ENCODE measurements around the gene CEP128. TPM values are rescaled to one million over a fixed set of nuclear protein-coding genes. Genes with fewer than 3 reads are reported as not detected.

The CEP128 gene
- total RNA-seq, 1 experiment from 2014 or later = 16.7 TPM

GRCh38 chr14:80464531-80465149 lies 476.9 kb downstream of the CEP128 start:
- ChIA-PET CTCF (no interaction called here), POLR2A (no interaction called here)
- Mint-ChIP-seq H3K4me3 (ENCODE audit: unreplicated experiment) (no peak overlapping the region), H3K27me3 (ENCODE audit: insufficient read depth, unreplicated experiment) (no peaks in the 10 kb centered on the region), H3K9me3 (ENCODE audit: unreplicated experiment) (no peaks in the 10 kb centered on the region), H3K36me3 (ENCODE audit: insufficient read depth, unreplicated experiment) (peaks cover 13% of the 10 kb centered on the region), H3K4me1 (ENCODE audit: low read depth, unreplicated experiment) (peaks cover 12% of the 10 kb centered on the region), H3K27ac (ENCODE audit: unreplicated experiment) (no peak overlapping the region)
- TF ChIP-seq CTCF (IDR thresholded peaks at IDR 0.05; ENCODE audit: insufficient read depth in 1 of 2, low read depth in 1 of 2, low read length in 1 of 2, severe bottlenecking in 1 of 2, unreplicated experiment in 1 of 2) = no peak
- no peak for DNase-seq
- H3K4me1 ChIP-seq = peaks cover 16% of the 10 kb centered on the region
- H3K36me3 ChIP-seq (ENCODE audit: control insufficient read depth, insufficient read depth, low read length) = no peaks in the 10 kb centered on the region; the same call in 1 of the 2 replicates
- no peak overlapping the region for H3K4me3 ChIP-seq (ENCODE audit: low read depth, low read length)
- BruUV-seq (replicated peaks) = no TSS peak
- no peaks in the 10 kb centered on the region for H3K27me3 ChIP-seq (replicated peaks; ENCODE audit: control insufficient read depth, insufficient read depth, low read length)
- H3K9me3 ChIP-seq = peaks cover 9% of the 10 kb centered on the region; the same call in 1 of the 2 replicates
- intact Hi-C loops (cut with micrococcal nuclease; ENCODE audit: unreplicated experiment) = loop anchor here (10.0 kb wide), 1 partner anchor 250 kb away; the partner anchor contains the start of gene DIO2

DNA sequence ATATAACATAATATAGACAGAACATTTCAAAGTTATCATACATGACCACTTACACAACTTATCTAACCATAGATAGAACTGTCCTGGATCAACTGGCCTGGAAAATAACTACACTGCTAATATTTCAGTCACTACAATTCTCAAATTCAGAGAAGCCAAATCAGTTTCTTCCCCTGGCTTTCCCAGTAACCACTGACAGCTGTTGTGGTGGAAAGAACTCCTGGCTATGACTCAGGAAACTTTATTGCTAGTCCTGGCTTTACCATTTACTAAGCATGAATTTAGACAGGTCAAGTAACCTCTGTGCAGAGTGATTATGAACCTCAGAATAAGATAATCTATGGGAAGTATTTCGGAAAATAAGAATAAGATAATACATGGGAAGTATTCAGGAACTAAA lies 485.3 kb downstream of the CEP128 start:
- intact Hi-C loops (cut with micrococcal nuclease; ENCODE audit: unreplicated experiment) = no loop called here
- Histone ChIP-seq H3K9me3 (no peaks in the 10 kb centered on the region), H3K36me3 (ENCODE audit: control insufficient read depth, insufficient read depth, low read length) (no peaks in the 10 kb centered on the region), H3K4me3 (ENCODE audit: low read depth, low read length) (no peak overlapping the region), H3K4me1 (no peaks in the 10 kb centered on the region), H3K27me3 (replicated peaks; ENCODE audit: control insufficient read depth, insufficient read depth, low read length) (no peaks in the 10 kb centered on the region)
- no TSS peak for BruUV-seq (replicated peaks)
- Mint-ChIP-seq H3K9me3 (ENCODE audit: unreplicated experiment) (peaks cover 26% of the 10 kb centered on the region), H3K27ac (ENCODE audit: unreplicated experiment) (no peak overlapping the region), H3K27me3 (ENCODE audit: insufficient read depth, unreplicated experiment) (no peaks in the 10 kb centered on the region), H3K4me1 (ENCODE audit: low read depth, unreplicated experiment) (no peaks in the 10 kb centered on the region), H3K36me3 (ENCODE audit: insufficient read depth, unreplicated experiment) (no peaks in the 10 kb centered on the region), H3K4me3 (ENCODE audit: unreplicated experiment) (no peak overlapping the region)
- ChIA-PET CTCF (no interaction called here), POLR2A (no interaction called here)
- TF ChIP-seq CTCF (IDR thresholded peaks at IDR 0.05; ENCODE audit: insufficient read depth in 1 of 2, low read depth in 1 of 2, low read length in 1 of 2, severe bottlenecking in 1 of 2, unreplicated experiment in 1 of 2) = no peak
- DNase-seq = no peak

DNA sequence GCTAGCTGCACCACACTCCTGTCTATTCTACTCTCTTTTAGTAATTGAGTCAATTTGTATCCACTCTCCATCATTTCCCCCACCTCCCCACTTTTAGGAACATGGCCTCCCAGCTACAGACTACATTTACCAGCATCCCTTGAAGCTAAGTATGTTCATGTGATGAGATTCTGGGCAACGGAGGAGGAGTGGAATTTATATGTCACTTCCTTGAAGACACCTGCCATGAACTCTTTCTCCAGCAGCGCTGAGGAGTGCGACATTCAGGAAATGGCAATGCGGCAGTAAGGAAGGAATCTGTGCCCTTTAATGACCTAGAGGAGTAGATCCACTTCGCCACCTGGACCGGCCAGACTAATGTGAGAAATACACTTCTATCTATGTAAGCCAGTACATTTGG lies 486.5 kb downstream of the CEP128 start:
- CTCF ChIA-PET = no interaction called here

More for the DNA sequence above, 486.5 kb downstream of the CEP128 start:
- Mint-ChIP-seq H3K9me3 (ENCODE audit: unreplicated experiment) (peaks cover 31% of the 10 kb centered on the region), H3K27me3 (ENCODE audit: insufficient read depth, unreplicated experiment) (no peaks in the 10 kb centered on the region), H3K4me3 (ENCODE audit: unreplicated experiment) (no peak overlapping the region), H3K4me1 (ENCODE audit: low read depth, unreplicated experiment) (no peaks in the 10 kb centered on the region), H3K27ac (ENCODE audit: unreplicated experiment) (no peak overlapping the region), H3K36me3 (ENCODE audit: insufficient read depth, unreplicated experiment) (no peaks in the 10 kb centered on the region)
- no peak for TF ChIP-seq CTCF (IDR thresholded peaks at IDR 0.05; ENCODE audit: insufficient read depth in 1 of 2, low read depth in 1 of 2, low read length in 1 of 2, severe bottlenecking in 1 of 2, unreplicated experiment in 1 of 2)
- intact Hi-C loops (cut with micrococcal nuclease; ENCODE audit: unreplicated experiment) = no loop called here
- H3K4me1 ChIP-seq = no peaks in the 10 kb centered on the region
- no peaks in the 10 kb centered on the region for H3K27me3 ChIP-seq (replicated peaks; ENCODE audit: control insufficient read depth, insufficient read depth, low read length)
- no peaks in the 10 kb centered on the region for H3K36me3 ChIP-seq (ENCODE audit: control insufficient read depth, insufficient read depth, low read length)
- no TSS peak for BruUV-seq (replicated peaks)
- 0 out of 2 replicates have a peak, but pooled peaks cover 2% of the 10 kb centered on the region for H3K9me3 ChIP-seq
- DNase-seq = no peak
- POLR2A ChIA-PET = no interaction called here
- no peak overlapping the region for H3K4me3 ChIP-seq (ENCODE audit: low read depth, low read length)

All from Caco-2 (cell line).